Bronchial epithelial cell (primary cell): Measurements from ENCODE around the gene RRP9. TPM values are rescaled to one million over a fixed set of nuclear protein-coding genes. Genes with fewer than 3 reads are reported as not detected.
A peak's percentile ranks its signal among the peaks of the same experiment; 100 is the strongest.

Experiments used
- DNase-seq: peaks from one replicate; pipeline ENCODE4 v3.0.0-alpha.2; 2010; ENCODE audit warnings: low read depth
- FAIRE-seq: peaks from 2 replicates; lab custom pipeline; 2011; peaks lifted over from hg19 to GRCh38; lab: Jason Lieb, UNC
- H3K27me3 ChIP-seq: 2 replicates; pipeline ENCODE4 v1.5.1; 2011; ENCODE audit warnings: low read length; ENCODE audit not compliant: control insufficient read depth, insufficient read depth
- H3K36me3 ChIP-seq: 2 replicates; pipeline ENCODE4 v1.5.1; 2011; ENCODE audit warnings: low read length; ENCODE audit not compliant: control insufficient read depth, insufficient read depth
- H3K4me3 ChIP-seq: 2 replicates; pipeline ENCODE4 v1.5.1; 2011; ENCODE audit warnings: mild to moderate bottlenecking, low read depth, low read length, control low read depth
- CTCF ChIP-seq: IDR thresholded peaks from 2 replicates; pipeline ENCODE4 v1.5.1; 2011; ENCODE audit warnings: mild to moderate bottlenecking, moderate library complexity, low read length, control low read depth, inconsistent platforms; ENCODE audit not compliant: insufficient read depth, severe bottlenecking
- total RNA-seq: library from RNA; depleted of rRNA; stranded (reverse); fragments of >200 nt; gene quantifications from 2 replicates; pipeline ENCODE4 v1.2.1, GENCODE V29; 2014

RRP9 gene
- total RNA-seq, 1 donor from 2014 or later: 70.8 TPM

GRCh38 chr3:51985063-51985462 is 43.4 kb upstream of the RRP9 start:
- TF ChIP-seq CTCF: no peak

DNA sequence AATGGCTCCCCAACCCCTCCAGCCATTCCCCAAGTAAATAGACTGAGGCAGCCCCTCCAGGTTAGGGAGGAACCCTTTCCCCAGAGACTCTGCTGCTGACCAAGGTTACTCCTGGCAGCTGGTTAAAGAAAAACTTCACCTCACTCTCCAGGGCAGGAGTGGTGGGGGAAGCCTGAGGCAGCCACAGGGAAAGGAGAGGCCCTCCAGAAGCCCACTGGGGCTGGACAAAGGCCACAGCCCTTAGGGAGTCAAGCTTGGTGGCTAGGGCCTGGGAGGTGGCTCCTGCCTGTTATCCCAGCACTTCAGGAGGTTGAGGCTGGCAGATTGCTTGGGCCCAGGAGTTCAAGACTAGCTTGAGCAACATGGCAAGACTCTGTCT is 42.6 kb upstream of the RRP9 start:
- no peak for TF ChIP-seq CTCF
- DNase-seq (no peak), FAIRE-seq (no peak)
- no peak overlapping the region for H3K4me3 ChIP-seq
- peaks cover 3% of the 10 kb centered on the region for H3K36me3 ChIP-seq
- no peaks in the 10 kb centered on the region for H3K27me3 ChIP-seq

More at GRCh38 chr3:51985063-51985462, 43.4 kb upstream of the RRP9 start:
- Histone ChIP-seq H3K4me3 (no peak overlapping the region), H3K36me3 (peaks cover 3% of the 10 kb centered on the region), H3K27me3 (no peaks in the 10 kb centered on the region)
- FAIRE-seq: no peak
- no peak for DNase-seq

GRCh38 chr3:51983578-51984268 is 42.0 kb upstream of the RRP9 start:
- Histone ChIP-seq H3K27me3 (no peaks in the 10 kb centered on the region), H3K36me3 (peaks cover 3% of the 10 kb centered on the region), H3K4me3 (peak overlapping the region; percentile 63)
- FAIRE-seq (no peak), DNase-seq (no peak)
- TF ChIP-seq CTCF: no peak

GRCh38 chr3:51982838-51983577 is 41.3 kb upstream of the RRP9 start, which contains the start of gene ACY1:
TSS of gene ACY1 (plus strand) at chr3:51983535. CDS start at chr3:51984065, 530 bp downstream.
- peak; percentile 83 for DNase-seq

GRCh38 chr3:51982352-51982837 is 40.7 kb upstream of the RRP9 start:
- peaks cover 3% of the 10 kb centered on the region for H3K36me3 ChIP-seq
- TF ChIP-seq CTCF: peak; percentile 76
- peak overlapping the region; percentile 63 for H3K4me3 ChIP-seq
- DNase-seq (no peak), FAIRE-seq (peak; percentile 7)
- H3K27me3 ChIP-seq: no peaks in the 10 kb centered on the region

More at GRCh38 chr3:51982838-51983577, 41.3 kb upstream of the RRP9 start, which contains the start of gene ACY1:
- FAIRE-seq: no peak
- H3K27me3 ChIP-seq: no peaks in the 10 kb centered on the region
- H3K4me3 ChIP-seq: peak within 1 kb of the TSS; percentile 63
- H3K36me3 ChIP-seq: peaks cover 3% of the 10 kb centered on the region
- TF ChIP-seq CTCF: no peak
